ENCODE results near the gene MGMT.

The MGMT gene

DNA sequence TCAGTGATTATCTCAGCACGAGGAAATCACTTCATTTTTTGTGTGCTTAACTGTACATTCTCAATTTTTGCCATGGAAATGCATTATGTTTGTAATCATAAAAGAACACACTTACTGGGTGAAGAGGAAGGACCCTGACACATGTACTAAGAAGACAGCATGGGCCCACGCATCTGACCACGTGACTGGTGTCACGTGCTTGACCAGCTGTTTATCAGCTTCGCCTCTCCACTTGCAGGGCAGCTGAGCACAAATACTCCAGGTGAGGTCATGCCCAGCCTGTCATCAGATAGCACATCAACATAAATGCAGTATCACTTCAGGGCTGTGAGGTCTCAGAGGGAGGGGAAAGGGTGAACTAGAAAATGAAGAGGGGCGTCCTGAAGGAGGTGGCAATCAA lies 317.2 kb downstream of the MGMT start:
- no peak for DNase-seq

GRCh38 chr10:129784891-129785290 lies 317.9 kb downstream of the MGMT start:
- DNase-seq = no peak

DNA sequence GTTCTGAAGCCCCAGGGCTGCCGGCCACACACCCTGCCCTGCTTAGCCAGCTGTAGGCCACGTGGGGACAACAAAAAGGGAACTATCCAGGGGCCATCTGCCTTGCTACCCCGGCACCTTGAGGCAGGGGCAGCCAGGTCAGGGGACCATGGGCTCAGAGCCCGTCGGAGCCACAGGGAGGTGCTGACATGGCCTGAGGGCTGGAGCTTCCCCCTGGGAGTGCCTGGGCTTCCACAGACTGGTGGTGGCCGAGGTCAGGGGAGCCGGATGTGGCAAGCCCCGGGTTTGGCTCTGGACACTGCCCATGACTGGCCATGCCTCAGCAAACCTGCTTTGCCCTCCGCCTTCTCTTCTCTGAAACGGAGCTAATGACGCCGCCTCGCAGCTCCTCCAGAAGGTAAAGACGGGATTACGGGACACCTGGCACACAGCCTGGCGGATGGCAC lies 318.5 kb downstream of the MGMT start:
- DNase-seq = no peak

- no peak for DNase-seq
Measured at GRCh38 chr10:129786216-129786615, 319.2 kb downstream of the MGMT start.

DNA sequence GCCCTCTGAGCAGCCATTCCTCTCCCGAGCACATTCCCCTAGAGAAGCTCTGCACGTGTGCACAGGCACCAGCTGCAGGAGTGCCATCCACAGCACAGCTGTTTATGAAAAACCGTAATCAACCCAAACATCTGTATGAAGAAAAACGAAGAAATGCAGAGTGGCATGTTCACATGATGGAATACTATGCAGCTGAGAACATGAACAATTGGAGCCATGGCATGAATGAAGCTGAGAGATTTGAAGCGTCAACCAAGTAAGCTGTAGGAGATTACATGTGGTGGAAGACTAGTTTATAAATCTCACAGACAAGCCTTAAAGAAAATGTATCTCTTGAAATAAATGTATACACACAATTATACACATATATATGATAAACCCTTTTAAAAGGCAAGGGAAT lies 320.5 kb downstream of the MGMT start:
- DNase-seq = no peak

DNA sequence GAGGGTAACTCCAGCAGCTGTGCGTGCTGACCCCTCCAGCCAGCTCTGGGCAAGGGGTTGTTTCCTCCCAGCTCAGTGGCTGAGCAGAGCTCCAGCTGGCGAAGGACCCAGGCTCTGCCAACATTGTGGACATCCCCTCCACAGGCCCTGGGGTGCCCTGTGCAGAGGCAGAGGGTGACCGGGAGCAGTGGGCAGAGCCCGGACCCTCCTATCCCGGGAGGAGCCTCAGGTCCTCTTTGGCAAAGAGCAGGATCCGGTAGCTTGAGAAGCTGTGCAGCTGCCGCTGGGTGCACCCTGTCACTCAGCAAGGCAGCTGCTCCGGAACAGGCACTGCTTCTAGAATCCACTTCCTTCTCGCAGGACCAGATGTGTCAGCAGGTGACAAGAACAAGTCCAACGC lies 321.2 kb downstream of the MGMT start:
- no peak for DNase-seq

DNA sequence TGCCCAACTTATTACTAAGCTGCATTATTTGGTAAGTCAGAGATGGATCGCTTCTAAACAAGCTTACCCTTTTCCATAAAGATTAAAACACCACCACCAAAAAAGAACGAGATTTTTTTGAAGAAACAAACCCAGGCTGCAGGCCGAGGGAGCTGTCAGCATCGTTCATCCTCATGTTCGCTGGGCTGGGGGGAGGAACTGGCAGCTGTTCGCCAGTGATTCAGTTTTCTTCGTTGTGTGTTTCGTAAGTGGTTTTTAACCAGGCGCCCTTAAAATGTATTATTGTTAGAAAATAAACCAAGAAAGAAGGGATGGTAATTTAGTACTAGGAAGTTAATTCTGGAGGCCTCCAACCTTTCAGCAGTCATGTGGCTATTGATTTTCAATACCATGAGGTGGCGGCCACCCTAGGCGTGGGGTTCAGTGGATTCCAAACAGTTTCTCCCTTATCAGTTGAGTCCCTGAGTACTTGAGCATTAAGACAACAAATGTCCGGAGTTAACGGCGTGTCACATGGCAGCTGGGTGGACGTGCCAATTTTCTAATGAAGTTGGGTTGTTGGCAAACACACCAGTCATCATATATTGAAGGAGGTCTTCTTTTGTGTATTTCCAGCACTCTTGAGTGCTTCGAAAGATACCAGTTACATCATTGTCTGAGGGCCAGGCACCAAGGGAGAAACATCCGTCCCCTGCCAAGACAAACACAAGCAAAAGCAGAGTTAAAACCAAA lies 323.8 kb downstream of the MGMT start:
- no peak for DNase-seq

DNA sequence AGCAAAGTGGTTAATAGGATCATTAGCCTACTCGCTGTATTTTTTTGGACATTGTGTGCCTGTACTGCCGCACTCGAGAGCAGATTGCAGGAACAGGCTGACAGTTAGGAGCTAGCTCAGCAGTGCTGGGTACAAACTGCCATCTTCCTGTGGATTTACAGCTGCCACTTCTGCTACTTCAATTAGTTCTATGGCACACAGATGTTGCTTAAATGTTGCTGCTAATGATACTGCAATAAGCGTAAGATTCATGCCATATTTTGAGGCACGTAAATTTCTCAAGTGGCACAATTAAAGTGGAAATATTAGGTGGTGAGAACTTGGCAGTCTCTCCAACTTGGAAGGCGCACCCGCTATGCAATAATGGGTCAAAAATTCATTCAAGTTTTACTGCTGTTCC lies 325.1 kb downstream of the MGMT start:
- no peak for DNase-seq

DNA sequence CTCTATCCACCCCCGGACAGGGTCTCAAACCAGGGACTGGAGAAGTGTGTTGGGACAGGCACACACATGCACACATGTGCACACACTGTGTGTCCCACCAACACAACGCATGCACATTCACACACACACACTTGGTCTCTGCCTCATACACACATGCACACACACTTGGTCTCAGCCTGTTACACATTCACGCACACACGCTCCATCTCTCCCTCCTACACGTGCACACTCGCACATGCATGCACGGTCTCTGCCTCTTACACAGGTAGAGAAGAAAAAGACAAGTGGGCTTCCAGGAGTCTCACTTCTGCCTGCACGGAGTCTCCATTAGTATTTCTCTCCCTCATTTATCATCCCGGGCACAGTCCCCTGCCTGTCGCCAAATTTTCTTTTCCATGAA lies 325.8 kb downstream of the MGMT start:
- DNase-seq = no peak

DNA sequence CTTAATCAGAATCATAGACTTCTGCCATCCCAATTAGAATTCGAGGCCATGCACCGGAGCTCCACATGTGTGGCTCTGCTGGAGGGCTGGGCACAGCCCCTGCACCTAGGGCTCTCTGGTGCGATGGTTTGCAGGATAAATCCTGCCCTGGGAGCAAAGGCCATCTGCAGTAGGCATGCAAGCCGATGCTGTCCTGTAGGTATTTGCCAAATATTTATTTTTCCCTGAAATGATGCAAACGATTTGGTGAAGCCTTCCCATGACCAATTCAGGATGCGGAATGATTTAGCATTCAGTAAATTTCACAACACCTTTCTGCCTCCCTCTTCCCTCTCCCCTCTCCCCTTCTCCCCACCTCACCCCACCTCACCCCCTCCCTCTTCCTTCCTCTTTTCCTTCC lies 326.4 kb downstream of the MGMT start:
- DNase-seq = no peak

DNA sequence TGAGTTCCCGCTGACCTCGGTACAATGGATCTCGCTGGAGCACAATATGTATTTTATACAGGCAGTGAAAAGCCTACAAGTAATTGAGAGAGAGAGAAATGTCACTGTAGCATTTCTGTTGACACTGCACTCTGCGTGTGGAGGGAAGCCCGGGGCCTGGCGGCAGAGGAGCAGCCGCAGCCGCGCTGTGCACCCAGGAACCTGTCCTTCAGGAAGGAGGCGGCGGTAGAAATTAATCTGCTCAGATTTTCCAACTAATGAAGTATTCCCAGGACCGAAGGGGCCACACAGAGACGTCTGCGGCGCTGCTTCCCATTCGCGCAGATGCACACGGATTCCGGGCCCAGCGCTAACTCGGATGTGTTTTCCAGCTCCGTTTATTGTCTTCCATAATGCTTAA lies 327.0 kb downstream of the MGMT start:
- DNase-seq = no peak

DNA sequence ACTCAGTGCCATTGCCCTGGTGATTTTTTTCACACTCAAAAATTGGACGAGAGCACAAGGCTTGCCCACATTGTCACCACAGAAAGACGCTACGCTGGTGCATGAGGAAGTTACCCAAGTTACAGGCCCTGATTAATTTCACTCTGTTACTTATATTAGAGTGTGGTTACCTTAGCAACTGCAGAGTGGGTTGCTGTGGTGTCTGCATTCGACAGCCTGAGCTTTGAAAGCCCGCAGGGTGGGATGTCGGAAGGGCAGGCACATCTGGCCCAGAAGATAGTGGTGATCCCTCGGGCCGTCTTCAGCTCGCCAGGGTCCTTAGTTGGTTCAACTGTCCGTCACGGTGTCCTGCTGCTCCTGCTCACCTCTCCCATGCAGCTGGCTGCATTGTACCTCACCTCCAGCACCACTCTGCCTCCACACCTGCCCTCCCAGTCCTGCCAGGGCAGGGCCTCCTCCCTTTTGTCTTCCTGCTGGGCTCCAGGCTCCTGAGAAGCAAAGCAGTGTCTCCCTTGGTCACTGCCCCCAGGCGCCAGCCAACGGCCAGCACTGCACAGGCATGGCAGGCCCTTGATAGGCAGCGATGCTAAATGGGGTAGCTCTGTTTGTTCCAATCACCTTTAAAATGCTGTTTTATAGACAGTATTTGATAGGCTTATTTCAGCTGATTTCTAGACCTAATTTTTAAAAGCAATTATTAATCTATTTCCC lies 329.8 kb downstream of the MGMT start:
- DNase-seq = no peak

DNA sequence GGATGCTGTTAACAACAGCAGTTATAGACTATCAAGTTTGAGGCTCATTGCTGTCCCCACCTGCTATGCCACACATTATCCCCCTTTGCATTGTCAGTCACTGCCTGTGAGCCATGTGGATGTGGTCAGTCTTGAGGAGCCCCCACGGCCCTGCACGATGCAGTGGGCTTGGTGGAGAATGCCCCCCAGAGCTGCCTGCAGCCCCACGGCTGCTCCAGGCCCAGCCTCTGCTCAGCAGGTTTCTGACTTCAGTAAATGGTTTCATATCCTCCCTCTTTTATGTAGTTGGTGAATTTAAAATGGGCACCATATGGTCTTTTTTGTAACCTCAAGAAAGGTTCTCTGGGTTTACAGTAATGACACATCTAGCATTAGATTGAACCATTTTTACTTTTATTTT lies 332.9 kb downstream of the MGMT start:
- no peak for DNase-seq

DNA sequence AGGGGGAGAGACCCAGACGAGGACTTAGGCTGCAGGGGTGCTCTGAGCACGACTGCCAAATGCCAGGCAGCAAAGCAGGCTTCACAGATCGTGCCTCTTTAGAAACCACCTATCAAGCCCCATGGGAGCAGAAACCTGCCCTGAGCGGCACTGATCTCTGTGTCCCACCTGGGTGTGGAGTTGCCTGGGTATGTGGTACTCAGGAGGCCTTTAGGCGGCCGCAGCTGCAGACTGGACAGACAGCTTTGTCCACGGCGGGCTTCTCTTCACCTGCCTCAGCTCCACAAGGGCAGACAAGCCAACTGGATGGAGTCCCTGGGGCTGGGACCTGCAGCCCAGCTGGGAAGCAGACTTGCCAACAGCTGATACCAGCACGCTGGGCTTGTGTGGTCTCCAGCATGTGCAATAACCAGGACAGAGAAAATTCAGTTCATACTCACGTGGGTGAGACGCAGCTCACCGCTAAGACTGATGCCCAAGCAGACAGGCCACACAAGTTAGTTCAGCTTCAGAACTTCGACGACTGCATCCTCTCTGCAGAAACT lies 333.8 kb downstream of the MGMT start:
- no peak for DNase-seq

- DNase-seq = no peak
Measured at GRCh38 chr10:129807211-129807610, 340.2 kb downstream of the MGMT start.

- DNase-seq = no peak
Measured at GRCh38 chr10:129808092-129808983, 341.3 kb downstream of the MGMT start.

- no peak for DNase-seq
Measured at GRCh38 chr10:129809431-129809830, 342.4 kb downstream of the MGMT start.

- DNase-seq = no peak
Measured at GRCh38 chr10:129809841-129810240, 342.8 kb downstream of the MGMT start.

DNA sequence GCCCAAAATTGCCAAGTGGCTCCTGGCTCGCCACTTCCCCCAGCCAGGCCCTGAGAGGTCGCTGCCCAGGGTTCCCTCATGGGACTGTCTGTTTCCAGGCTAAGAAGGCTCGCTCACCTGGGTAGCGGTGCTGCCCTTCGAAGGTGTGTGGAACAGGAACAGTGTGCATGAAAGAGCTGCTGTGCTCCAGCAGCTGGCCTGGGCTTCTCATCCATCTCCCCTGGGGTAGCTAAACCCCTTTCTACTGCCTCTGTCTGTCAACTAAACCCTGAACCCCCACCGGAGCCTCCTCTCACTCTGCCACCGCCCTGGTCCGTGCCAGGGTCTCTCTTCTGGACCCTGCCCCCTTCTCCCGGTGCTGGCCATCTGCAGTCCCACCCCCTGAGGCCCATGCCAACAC lies 344.2 kb downstream of the MGMT start:
- no peak for DNase-seq

DNA sequence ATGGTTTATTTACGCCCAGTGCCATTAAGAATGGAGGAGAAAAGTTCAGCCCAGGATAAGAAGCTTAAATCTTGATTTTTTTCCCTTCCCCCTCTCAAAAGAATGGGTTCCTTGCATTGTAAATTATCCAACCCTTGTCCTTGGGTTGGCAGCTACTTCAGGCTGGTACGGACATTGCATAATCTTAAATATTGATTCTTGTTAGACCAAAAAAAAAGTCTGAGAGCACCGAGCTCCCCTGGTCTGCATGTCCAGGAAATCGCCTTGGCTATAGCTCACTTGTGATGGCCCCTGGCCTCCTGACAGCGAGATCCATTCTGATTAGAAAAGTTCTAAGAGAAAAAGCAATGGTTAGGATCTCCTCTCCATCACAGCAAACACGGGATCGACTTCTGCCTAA lies 345.4 kb downstream of the MGMT start:
- no peak for DNase-seq

DNA sequence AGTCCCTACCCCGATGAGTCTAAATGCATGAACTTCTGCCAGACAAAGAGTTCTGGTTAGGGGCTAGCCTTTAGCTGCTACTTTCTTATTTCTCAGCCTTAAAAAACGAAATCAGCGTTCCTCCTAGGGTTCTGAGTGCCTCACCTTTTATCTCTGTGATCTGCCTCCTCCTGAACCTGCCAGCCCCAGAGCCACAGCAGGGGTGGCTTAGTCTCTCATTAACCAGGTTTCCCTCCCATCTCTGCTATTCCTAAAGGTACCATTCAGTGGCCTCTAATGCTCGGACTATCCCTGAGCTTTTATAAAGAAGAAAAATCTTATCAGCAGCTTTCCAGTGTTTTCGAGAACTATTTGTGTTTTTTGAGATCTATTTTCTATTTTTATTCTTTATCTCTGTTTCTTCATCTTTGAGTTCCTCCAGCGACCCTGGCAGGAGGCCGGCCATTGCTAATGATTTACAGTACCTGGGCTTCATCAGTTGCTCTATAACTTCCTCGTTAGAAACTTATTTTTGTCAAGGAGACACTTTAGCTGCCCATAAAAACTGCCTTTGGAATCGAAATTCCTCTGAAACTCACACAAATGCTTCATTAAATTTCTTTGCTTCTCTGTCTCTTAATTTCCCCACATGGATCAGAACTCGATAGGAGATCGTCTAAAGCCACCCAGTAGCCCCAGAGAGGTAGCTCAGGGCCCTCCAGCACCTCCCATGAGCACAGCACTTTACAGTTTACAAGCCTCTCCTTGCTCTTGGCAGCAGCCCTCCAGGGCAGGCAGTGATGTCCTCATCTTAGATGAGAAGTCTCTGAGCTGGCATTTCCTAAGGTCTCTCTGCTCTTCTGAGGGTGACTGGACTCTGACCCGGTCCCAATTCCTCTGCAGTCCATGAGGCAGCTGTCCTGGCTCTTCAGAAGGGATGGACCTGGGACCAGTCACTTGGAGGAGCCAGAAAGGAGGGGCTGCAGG lies 347.9 kb downstream of the MGMT start:
- DNase-seq = no peak
